Endothelial cell of umbilical vein (primary cell): ENCODE results near the gene ATP5MG. TPM values are rescaled to one million over a fixed set of nuclear protein-coding genes. Genes with fewer than 3 reads are reported as not detected.
A peak's percentile ranks its signal among the peaks of the same experiment; 100 is the strongest.

ENCODE experiments used
- BruUV-seq: library from RNA; stranded (reverse); fragments of 400-500 nt; replicated peaks from 2 replicates; lab custom pipeline; 2021; lab: Mats Ljungman, UMichigan
- CTCF ChIA-PET: fragments of 300-600, 350-600 bp; sonication (Branson Sonifier 250); formaldehyde crosslinking; loops from one replicate; lab custom pipeline; 2021; ENCODE audit warnings: antibody characterized with exemption, inconsistent platforms; lab: Charles Lee
- POLR2A ChIA-PET: fragments of 300-600, 350-600 bp; sonication (Branson Sonifier 250); formaldehyde crosslinking; loops from one replicate; lab custom pipeline; 2021; ENCODE audit warnings: antibody characterized with exemption, inconsistent platforms; lab: Charles Lee
- DNase-seq: peaks from one replicate; pipeline ENCODE4 v3.0.0-alpha.2; 2011; ENCODE audit warnings: low read depth, low spot score
- FAIRE-seq: peaks from 2 replicates; lab custom pipeline; 2011; peaks lifted over from hg19 to GRCh38; lab: Jason Lieb, UNC
- H2AFZ ChIP-seq: 2 replicates; pipeline ENCODE4 v1.6.0; 2012; ENCODE audit warnings: low read depth, low read length, control low read depth, inconsistent platforms
- H3K27ac ChIP-seq: 2 replicates; pipeline ENCODE4 v1.5.1; 2011; ENCODE audit warnings: low read depth, mild to moderate bottlenecking, control low read depth, low read length, moderate library complexity; ENCODE audit not compliant: insufficient read depth
- H3K27me3 ChIP-seq, 2 experiments: 2 replicates each; pipeline versions ENCODE4 v1.6.0 to v1.6.1; 2011; ENCODE audit warnings: low read length in 2 of 2, mixed read lengths in 1 of 2; ENCODE audit not compliant: control insufficient read depth in 2 of 2, insufficient read depth in 2 of 2
- H3K36me3 ChIP-seq, 2 experiments: 2 replicates in 1 of 2; 3 replicates in 1 of 2; pipeline ENCODE4 v1.5.1; 2011; ENCODE audit warnings: low read length in 2 of 2, mild to moderate bottlenecking in 1 of 2, moderate library complexity in 1 of 2; ENCODE audit not compliant: control insufficient read depth in 2 of 2, insufficient read depth in 2 of 2; ENCODE audit errors: extremely low read depth in 1 of 2
- H3K4me1 ChIP-seq: 3 replicates; pipeline ENCODE4 v1.5.1; 2011; ENCODE audit warnings: mild to moderate bottlenecking, low read length; ENCODE audit not compliant: control insufficient read depth, insufficient read depth; ENCODE audit errors: extremely low read depth
- H3K4me2 ChIP-seq: 2 replicates; pipeline ENCODE4 v1.6.1; 2011; ENCODE audit warnings: low read length, control low read depth, mixed read lengths; ENCODE audit not compliant: insufficient read depth
- H3K4me3 ChIP-seq, 3 experiments: fragments of 200-600 bp in 1 of 3; sonication (generic), shearing (Covaris generic) in 1 of 3; replicated peaks in 1 of 3; 2 replicates each; pipeline ENCODE4 v1.5.1; 2011 to 2016; ENCODE audit warnings: control low read depth in 3 of 3, low read length in 3 of 3, mild to moderate bottlenecking in 2 of 3, inconsistent platforms in 1 of 3, low read depth in 1 of 3, moderate library complexity in 1 of 3; ENCODE audit not compliant: insufficient read depth in 1 of 3
- H3K79me2 ChIP-seq: 2 replicates; pipeline ENCODE4 v1.6.0; 2012; ENCODE audit warnings: low read length, inconsistent platforms; ENCODE audit not compliant: control insufficient read depth, insufficient read depth
- H3K9ac ChIP-seq: replicated peaks from 2 replicates; pipeline ENCODE3; 2011; ENCODE audit warnings: low read length, control low read depth; ENCODE audit not compliant: insufficient read depth; ENCODE audit errors: extremely low read depth
- H3K9me1 ChIP-seq: replicated peaks from 3 replicates; pipeline ENCODE4 v1.6.0; 2011; ENCODE audit warnings: mild to moderate bottlenecking, low read length; ENCODE audit not compliant: control insufficient read depth, insufficient read depth; ENCODE audit errors: extremely low read depth
- H3K9me3 ChIP-seq: replicated peaks from 2 replicates; pipeline ENCODE4 v1.5.1; 2012; ENCODE audit warnings: low read length, inconsistent platforms; ENCODE audit not compliant: control insufficient read depth, insufficient read depth
- H4K20me1 ChIP-seq: replicated peaks from 2 replicates; pipeline ENCODE3; 2011; ENCODE audit warnings: mild to moderate bottlenecking, low read length; ENCODE audit not compliant: control insufficient read depth, insufficient read depth; ENCODE audit errors: extremely low read depth
- CTCF ChIP-seq, 2 donors: IDR thresholded peaks; 1 replicate in 1 of 2; 2 replicates in 1 of 2; pipeline ENCODE4 v1.5.1; 2011; ENCODE audit warnings: low read length in 2 of 2, mild to moderate bottlenecking in 2 of 2, moderate library complexity in 2 of 2, control low read depth in 1 of 2, inconsistent platforms in 1 of 2, low read depth in 1 of 2; ENCODE audit not compliant: insufficient read depth in 1 of 2; ENCODE audit errors: extremely low read depth in 1 of 2
- EZH2 ChIP-seq: IDR thresholded peaks from 2 replicates; pipeline ENCODE4 v1.6.1; 2012; ENCODE audit warnings: borderline replicate concordance, low read depth, mild to moderate bottlenecking, moderate library complexity, low read length, inconsistent platforms; ENCODE audit not compliant: severe bottlenecking
- FOS ChIP-seq: IDR thresholded peaks from 2 replicates; pipeline ENCODE4 v1.6.1; 2011; ENCODE audit warnings: mild to moderate bottlenecking, low read length, moderate library complexity, borderline replicate concordance; ENCODE audit not compliant: insufficient read depth
- GATA2 ChIP-seq: IDR thresholded peaks from 2 replicates; pipeline ENCODE4 v1.7.0; 2011; ENCODE audit warnings: low read depth, mild to moderate bottlenecking, moderate library complexity, mixed read lengths, low read length; ENCODE audit not compliant: insufficient read length, insufficient read depth
- JUN ChIP-seq: IDR thresholded peaks from 2 replicates; pipeline ENCODE4 v1.6.1; 2011; ENCODE audit warnings: borderline replicate concordance, low read depth; ENCODE audit not compliant: insufficient read length, insufficient read depth
- MYC ChIP-seq: IDR thresholded peaks from one replicate; pipeline ENCODE4 v1.6.1; 2011; ENCODE audit warnings: mild to moderate bottlenecking, low read depth, low read length
- POLR2A ChIP-seq: IDR thresholded peaks from 2 replicates; pipeline ENCODE4 v1.6.1; 2012; ENCODE audit warnings: low read depth, mild to moderate bottlenecking, control low read depth, low read length
- POLR2AphosphoS5 ChIP-seq: IDR thresholded peaks from 2 replicates; pipeline ENCODE4 v1.6.1; 2012; ENCODE audit warnings: low read depth, mild to moderate bottlenecking, control low read depth, low read length, moderate library complexity; ENCODE audit not compliant: insufficient read depth
- dilution Hi-C: fragments of 300-500 bp; cut with MboI; formaldehyde crosslinking; loops from one replicate; pipeline ENCODE4 v1.15.0; 2019; ENCODE audit warnings: low sequenced_read_pairs; ENCODE audit not compliant: extremely low pct_ligation_motif_present
- intact Hi-C: fragments of 100-400 bp; cut with micrococcal nuclease; formaldehyde crosslinking; loops from one replicate; pipeline ENCODE4 v1.10.0; 2022
- polyA plus RNA-seq, 4 experiments: library from polyadenylated mRNA; depleted of rRNA in 3 of 4; stranded (reverse) in 3 of 4; unstranded in 1 of 4; fragments of >200 nt; gene quantifications; 2 replicates each; pipeline versions ENCODE4 v1.2.1 to v1.2.3, GENCODE V29; 2011 to 2012; ENCODE audit warnings: missing spikeins in 1 of 4
- total RNA-seq: library from RNA; stranded (reverse); gene quantifications from 2 replicates; pipeline ENCODE4 v1.2.3, GENCODE V29; 2021
- TF ChIP-seq, protein P1 (sequence below): IDR thresholded peaks from 2 replicates; pipeline ENCODE4 v1.6.1; 2011; ENCODE audit not compliant: insufficient read depth, insufficient read length

ATP5MG gene
- total and polyA plus RNA-seq, 2 donors (not counting 3 experiments of a cell fraction or from before 2014, with no cell fraction given): 211 to 439 TPM

- H2AFZ ChIP-seq: no peak overlapping the region
- H4K20me1 ChIP-seq: no peaks in the 10 kb centered on the region
- no peaks in the 10 kb centered on the region for H3K9me1 ChIP-seq
- no peaks in the 10 kb centered on the region for H3K79me2 ChIP-seq
- H3K9ac ChIP-seq: no peak overlapping the region
- DNase-seq (no peak), FAIRE-seq (no peak)
- no TSS peak for BruUV-seq
- H3K9me3 ChIP-seq: no peaks in the 10 kb centered on the region
- POLR2A ChIA-PET: no interaction called here
- dilution Hi-C loops (loop anchor here (25.0 kb wide), 1 partner anchor 108 kb away; no protein-coding TSS in a partner anchor), intact Hi-C loops (no loop called here)
- H3K27ac ChIP-seq: no peak overlapping the region
- no peaks in the 10 kb centered on the region for H3K27me3 ChIP-seq
- H3K4me2 ChIP-seq: no peak overlapping the region
- peaks cover 23 to 36% of the 10 kb centered on the region in 2 experiments for H3K36me3 ChIP-seq
- H3K4me3 ChIP-seq: no peak overlapping the region
- no peak for TF ChIP-seq POLR2AphosphoS5
- CTCF ChIA-PET: interaction anchor here (1.1 to 2.1 kb wide), 4 partner anchors 84 to 181 kb away, joined by 3 to 9 read pairs (median 4); no protein-coding TSS in a partner anchor
- no peaks in the 10 kb centered on the region for H3K4me1 ChIP-seq
These were observed 21.9 kb upstream of the ATP5MG start for GRCh38 chr11:118379497-118379896.

- no peaks in the 10 kb centered on the region for H3K4me1 ChIP-seq
- H3K9me3 ChIP-seq: no peaks in the 10 kb centered on the region
- ChIA-PET CTCF (interaction anchor here (1.2 to 2.1 kb wide), 3 partner anchors 96 to 182 kb away, joined by 3 to 9 read pairs (median 3); no protein-coding TSS in a partner anchor), POLR2A (no interaction called here)
- H3K36me3 ChIP-seq: peaks cover 29 to 38% of the 10 kb centered on the region in 2 experiments
- DNase-seq (peak; percentile 5), FAIRE-seq (no peak)
- H4K20me1 ChIP-seq: no peaks in the 10 kb centered on the region
- H3K9me1 ChIP-seq: no peaks in the 10 kb centered on the region
- H3K27ac ChIP-seq: no peak overlapping the region
- TF ChIP-seq EZH2: no peak
- no peak for TF ChIP-seq JUN
- TF ChIP-seq, protein P1, sequence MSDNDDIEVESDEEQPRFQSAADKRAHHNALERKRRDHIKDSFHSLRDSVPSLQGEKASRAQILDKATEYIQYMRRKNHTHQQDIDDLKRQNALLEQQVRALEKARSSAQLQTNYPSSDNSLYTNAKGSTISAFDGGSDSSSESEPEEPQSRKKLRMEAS: no peak
- no peak for TF ChIP-seq MYC
- TF ChIP-seq GATA2: no peak
- no peak for TF ChIP-seq FOS
- TF ChIP-seq CTCF (IDR thresholded peaks at IDR 0.05; ENCODE audit: extremely low read depth in 1 of 2, insufficient read depth in 1 of 2, low read depth in 1 of 2, low read length in 2 of 2): no peak
- no peak for TF ChIP-seq POLR2A
- no peak for TF ChIP-seq POLR2AphosphoS5
- no TSS peak for BruUV-seq
- intact Hi-C loops: loop anchor here (5.0 kb wide), 1 partner anchor 107 kb away; no protein-coding TSS in a partner anchor
- no peak overlapping the region for H3K4me2 ChIP-seq
- no peak overlapping the region for H3K9ac ChIP-seq
- H3K4me3 ChIP-seq: no peak overlapping the region
- no peak overlapping the region for H2AFZ ChIP-seq
- no peaks in the 10 kb centered on the region for H3K27me3 ChIP-seq
- dilution Hi-C loops: loop anchor here (25.0 kb wide), 1 partner anchor 107 kb away; no protein-coding TSS in a partner anchor
- no peaks in the 10 kb centered on the region for H3K79me2 ChIP-seq
These were observed 20.8 kb upstream of the ATP5MG start for GRCh38 chr11:118380571-118380970.
